NCI-H774 (cell line): ENCODE data around the gene SLC38A1.
"Not testable (repeated sequence)": the region's sequence is repeated elsewhere in the genome, so short reads cannot be mapped to it uniquely, and the experiment has no call there.

Experiments used
- DNase-seq: peaks from one replicate; lab custom pipeline; 2025; lab: John Stamatoyannopoulos, UW

Gene SLC38A1

DNA sequence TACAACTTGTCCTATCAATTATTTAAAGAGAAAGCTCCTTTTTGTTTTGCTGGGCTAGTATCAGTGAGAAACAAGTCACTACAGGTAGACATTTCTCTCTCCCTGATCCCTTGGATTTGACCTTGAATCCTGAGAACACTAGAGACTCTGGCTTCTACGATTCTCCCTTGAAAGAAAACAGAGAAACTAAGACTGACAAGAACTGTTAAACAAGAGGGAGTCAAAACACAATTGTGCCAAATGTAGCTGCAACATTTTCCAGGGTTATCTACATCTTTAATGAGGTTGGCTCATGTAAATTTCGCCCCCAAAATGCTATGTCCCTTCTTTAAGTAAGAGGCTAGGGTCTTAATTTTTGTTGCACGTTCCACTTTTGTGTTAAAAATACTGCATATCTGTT is 62.4 kb downstream of the SLC38A1 start:
- no peak for DNase-seq

DNA sequence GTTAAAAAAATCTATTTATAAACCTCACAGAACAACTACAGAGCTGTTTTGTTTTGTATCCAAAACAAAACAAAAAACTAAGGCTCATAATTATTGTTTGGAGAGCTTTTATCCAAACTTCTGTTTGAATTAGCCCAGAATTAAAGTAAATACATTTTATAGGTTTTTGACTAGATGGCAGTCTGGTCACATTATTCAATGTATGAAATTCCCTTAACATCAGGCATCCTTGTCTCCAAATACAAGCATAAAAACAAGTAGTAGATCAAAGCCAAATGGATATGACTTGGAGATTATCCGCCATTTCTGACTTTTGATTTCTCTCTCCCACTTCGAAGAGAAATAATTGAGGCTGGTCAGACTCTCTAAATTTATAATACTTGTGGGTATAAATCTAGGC is 63.5 kb downstream of the SLC38A1 start:
- peak; percentile 32 for DNase-seq

DNA sequence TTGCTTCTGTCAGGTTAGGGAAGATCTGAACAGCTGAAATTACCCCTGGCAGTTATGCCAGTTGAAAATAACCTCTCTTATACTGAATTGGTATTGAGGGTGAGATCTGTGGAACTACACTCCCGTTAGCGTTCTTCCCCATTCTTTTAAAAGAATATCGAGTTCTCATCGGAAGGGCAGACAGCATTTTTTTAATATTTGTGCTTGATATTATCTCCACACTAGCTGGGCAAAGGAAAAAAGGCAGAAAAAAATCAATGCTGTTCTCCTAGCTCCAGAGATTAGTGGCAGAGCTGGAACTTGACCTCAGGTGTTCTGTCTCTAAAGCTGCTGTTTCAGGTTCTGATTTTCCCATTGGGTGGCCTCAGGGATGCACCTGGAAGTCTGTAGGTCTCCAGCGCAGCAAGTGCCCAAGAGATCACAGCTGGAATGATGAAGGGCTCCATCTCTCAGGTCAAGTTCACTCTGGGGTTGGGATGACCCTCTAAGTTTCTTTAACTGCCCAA is 67.5 kb downstream of the SLC38A1 start:
- DNase-seq = no peak

DNA sequence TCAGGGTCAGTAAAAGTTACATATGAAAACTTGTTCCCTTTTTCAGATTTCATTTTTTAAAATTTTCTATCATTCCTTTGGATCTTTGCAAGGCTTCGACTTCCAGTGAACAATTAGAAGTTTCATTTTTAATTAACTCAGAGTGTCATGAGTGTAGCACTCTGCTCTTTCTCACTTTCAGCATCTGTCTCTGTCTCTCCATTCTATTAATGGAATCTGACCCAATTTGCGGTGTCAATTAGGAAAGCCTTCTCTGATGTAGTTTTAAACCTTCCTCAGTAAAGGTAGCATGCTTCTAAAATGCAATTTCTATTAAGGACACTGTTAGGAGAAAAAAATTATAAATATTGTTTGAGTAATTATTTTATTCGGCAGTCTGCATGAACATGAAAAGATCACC is 68.3 kb downstream of the SLC38A1 start:
- DNase-seq = no peak

DNA sequence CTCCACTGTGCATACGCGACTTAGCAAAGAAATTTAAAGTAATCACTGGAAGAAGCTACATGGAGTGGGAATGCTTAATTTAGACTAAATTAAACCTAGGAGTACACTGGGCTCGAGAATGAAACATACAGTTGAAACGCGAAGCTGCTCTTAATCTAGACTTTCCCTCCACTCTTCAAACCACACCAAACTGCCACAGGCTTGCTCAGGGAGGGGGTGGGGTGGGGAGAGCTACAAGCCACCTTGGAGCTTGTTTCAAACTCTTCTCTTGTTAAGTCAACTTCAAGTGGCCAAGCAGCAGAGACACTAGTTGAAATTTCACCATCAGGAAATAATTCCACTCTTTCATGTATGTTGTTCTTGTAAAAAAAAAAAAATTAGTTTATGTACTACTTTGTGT is 69.9 kb downstream of the SLC38A1 start:
- no peak for DNase-seq

DNA sequence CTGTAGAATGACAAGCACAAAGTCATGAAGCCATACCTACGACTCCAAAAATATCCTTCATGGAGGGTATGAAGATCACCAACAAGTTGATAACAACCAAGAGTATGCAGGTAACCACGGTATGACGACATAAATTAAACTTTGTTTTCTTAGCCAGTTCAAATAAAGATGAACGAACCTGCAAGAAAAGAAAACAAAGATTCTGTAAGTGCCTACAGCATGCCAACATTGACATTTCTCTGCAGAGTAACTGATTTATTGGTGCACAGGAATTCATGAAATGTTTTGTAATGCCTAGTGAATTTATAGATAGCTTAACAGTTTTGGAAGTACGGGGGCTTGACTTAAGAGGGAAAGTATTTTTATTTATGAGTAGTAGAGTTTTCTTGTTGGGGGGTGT is 71.0 kb downstream of the SLC38A1 start:
- DNase-seq = no peak

DNA sequence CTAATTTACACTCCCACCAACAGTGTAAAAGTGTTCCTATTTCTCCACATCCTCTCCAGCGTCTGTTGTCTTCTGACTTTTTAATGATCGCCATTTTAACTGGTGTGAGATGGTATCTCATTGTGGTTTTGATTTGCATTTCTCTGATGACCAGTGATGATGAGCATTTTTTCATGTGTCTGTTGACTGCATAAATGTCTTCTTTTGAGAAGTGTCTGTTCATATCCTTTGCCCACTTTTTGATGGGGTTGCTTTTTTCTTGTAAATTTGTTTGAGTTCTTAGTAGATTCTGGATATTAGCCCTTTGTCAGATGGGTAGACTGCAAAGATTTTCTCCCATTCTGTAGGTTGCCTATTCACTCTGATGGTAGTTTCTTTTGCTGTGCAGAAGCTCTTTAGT is 78.3 kb downstream of the SLC38A1 start:
- not testable (repeated sequence) for DNase-seq

DNA sequence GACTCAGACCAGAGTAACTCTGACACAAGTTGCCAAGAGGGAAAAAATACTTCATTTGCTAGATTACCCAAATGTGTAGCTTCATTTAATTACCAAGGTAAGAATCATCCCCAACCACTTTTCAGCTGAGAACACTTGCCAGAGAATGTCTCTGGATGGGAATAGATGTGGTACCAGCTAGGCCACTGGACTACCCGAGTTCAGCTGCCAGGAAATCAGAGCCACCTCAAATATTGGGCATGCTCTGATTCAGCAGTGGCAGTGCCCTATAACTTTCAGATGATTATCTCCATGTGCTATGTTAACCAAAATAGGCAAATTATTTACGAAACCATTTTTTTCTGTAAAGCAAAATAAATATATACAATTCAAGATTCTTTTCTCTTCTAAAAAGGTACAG is 80.7 kb downstream of the SLC38A1 start:
- DNase-seq = no peak

DNA sequence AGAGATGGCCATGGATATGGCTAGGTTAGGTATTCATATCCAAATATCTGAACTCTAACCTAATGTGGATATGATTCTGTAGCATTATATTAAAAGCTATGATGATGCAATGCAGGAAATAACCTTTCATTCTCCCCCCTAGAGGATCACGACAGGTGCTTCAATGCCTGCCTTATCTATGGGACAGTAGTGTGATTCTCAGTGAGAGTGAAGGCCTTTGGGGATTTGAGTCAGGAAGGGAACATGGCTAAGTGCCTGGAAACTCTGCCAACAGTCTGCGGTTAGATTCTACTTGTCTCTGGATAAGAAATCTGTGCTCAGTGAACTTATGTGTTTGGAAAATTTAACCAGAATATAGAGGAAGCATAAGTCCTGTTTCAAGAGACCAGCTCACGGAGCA is 81.8 kb downstream of the SLC38A1 start:
- DNase-seq = no peak

DNA sequence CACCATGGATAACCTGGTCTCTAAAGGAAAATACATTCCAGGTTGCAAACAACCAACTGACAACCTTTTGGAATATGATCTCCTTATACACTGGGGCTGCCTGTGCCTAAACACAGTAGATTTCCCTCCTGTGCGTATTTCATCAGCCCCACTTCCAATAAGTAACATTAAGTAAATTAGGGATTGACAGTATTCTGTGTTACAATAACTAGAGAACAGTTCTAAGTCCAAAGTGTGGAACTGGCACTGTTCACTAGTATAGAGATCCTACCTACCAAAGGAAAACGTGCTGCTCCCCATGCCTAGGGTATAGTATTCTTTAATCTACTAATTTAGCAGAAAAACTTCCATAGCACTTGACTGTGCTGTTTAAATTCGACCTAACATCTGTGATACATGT is 82.8 kb downstream of the SLC38A1 start:
- no peak for DNase-seq

DNA sequence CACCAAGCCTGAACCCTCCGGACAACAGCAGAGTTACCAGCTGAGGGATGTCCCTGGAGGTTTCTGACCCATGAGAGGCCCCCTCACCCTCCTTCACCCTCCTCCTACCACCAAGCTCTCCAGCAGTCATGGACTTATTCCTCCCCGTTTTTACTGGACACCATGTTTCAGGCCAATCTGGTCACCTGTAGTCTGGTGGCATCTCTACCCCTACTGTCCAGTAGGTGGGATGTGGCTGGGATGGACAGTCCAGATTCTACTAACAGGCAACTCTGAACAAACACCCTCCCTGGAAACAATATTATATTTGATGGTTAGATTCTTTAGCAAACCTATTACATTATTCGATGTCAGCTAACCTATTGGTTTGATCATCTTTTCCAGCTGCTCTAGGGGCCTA is 83.2 kb downstream of the SLC38A1 start:
- DNase-seq = no peak

DNA sequence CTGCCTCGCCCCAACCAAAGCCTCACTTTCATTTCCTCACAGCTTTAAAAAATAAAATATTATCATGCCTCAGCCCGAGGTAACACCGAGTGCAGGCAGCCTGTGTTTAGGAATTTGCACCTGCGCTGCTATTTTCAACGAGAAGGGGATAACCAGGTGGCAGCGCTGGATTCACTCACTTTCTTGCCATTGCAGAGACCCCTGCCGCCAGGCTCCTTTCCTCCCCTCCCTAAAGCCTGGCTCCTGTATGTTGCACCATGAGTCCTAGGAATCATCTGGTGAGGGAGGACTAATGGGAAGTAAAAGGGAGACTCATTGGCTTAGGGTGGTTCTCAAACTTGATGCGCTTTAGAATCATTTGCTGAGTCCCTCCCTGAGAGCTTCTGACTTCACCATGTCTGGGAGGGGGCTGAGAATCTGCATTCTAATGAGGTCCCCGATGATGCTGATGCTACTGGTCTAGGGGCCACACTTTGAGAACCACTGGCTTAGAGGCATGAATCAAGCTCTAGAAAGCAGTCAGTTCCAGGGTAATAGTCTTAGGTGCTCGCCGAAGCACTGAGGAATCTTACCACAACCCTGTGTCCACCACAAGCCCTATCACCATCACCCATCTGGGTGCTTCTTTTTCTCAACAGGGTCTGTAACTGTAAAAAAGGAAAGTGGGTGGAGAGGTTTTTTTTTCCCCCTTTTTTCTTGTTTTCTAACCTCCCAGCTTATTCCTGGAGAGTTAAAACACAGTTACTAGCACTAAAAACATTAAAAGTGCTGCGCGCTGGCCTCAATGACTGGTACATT is 83.8 kb downstream of the SLC38A1 start:
- DNase-seq = no peak

DNA sequence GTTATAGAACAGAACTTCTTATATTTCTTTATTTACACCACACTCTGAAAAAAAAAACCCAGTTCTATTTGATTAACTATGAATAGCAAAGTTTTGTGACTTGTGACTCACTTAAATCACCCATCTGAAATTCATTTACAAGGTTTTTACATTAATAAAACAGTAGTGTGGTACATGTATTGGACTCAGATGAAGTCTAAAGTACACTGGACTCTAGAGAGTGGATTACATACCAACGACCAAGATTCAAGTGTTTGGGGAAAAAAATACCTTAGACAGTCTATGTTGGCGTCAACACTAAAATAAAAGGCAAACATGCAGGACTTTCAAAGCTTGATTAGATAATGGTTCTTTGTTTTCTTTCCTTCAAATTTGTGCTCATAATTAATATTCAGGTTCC is 85.7 kb downstream of the SLC38A1 start:
- no peak for DNase-seq

DNA sequence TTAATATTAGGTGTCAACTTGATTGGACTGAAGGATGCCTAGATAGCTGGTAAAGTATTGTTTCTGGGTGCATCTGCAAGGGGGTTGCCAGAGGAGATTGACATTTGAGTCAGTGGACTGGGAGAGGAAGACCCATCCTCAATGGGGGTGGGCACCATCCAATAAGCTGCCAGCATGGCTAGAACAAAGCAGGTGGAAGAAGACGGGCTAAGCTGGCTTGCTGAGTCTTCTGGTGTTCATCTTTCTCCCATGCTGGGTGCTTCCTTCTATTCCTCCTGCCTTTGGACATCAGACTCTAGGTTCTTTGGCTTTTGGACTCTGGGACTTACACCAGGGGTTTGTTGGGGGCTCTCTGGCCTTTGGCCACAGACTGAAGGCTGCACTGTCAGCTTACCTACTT is 87.4 kb downstream of the SLC38A1 start:
- no peak for DNase-seq

DNA sequence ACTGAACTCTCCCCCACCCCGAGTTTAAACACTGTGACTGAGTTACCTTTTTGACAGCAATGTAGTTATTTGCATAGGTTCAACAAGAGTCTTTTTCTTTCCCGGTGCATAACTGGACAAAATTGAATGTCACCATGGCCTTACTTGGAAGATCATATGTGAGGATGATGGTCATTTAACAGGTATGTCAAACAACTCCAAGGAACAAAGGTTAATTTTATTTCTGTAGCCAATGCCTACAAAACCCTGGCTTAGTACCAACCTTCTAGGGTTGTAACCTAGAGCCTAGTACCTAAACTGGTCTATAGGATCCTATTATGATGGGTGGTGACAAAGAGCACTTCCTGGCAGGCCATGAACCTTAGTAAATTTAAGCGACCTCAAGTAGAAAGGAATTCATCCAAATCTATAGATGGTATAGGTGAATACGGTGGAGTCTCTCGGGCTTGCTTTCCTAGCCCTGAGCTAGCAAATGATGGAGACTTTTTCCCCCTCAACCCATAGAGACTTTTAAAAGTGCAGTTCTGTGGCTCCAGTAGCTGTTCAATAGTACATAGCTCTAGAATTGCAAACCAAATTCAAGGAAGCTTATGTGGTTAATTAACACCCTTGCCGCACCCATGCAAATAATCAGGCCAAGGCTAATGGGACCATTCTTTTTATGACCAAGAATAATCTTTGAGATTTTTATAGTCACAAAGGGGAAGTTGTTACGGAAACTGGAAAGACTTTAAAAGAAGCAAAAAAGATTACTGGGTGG is 89.0 kb downstream of the SLC38A1 start:
- DNase-seq = no peak

DNA sequence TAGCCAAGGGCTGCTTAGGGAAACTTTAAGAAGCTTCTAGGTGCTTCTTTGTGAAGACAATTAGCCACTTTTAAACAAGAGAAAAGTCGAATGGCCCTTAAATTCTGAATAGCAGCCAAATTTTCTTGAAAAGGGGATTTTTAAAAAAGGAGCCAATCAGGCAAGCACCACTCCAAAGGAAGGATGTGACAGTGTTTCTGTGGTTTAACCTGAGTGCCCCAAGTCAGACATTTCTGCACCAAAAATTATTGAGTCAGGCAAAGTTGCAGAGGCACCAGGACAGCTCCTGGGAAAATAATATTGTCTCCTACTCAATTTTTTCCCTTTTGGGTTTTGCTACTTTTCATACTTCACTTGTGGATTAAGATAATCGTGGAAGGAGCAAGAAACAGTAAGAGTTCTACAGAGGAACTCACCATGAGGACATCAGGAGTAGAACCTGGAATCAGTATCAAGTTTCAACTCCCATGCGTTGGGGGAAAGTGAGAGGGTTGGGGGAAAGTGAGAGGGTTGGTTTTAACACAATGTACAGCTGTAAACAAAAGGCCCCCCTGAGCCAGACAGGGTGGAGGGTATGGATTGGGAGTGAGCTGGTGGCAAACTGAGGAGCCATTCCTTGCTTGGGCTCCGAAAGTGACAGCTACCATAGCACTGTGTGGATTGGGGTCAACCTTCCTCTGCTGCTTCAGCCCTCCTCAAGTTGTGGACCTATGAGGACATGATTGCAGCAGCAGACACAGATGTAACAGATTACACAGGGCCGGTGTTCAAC is 90.8 kb downstream of the SLC38A1 start:
- DNase-seq = no peak

DNA sequence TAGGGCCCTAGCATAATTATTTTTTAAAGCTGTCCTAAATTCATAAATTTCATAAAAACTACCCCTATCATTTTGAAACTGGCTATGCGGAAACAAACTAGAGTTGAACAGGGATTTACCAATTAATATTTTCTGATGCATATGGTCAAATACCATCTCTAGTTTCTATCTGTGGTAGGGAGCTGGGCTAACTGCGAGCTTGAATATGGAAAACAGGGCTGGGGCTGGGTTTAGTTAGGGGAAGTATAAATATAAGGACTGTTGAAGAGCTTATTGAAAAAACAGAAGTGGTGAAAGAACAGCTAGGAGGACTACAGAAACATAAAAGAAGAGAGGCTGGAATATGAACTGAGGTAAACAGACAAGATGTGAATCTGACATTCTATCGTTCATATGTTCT is 91.8 kb downstream of the SLC38A1 start:
- no peak for DNase-seq

DNA sequence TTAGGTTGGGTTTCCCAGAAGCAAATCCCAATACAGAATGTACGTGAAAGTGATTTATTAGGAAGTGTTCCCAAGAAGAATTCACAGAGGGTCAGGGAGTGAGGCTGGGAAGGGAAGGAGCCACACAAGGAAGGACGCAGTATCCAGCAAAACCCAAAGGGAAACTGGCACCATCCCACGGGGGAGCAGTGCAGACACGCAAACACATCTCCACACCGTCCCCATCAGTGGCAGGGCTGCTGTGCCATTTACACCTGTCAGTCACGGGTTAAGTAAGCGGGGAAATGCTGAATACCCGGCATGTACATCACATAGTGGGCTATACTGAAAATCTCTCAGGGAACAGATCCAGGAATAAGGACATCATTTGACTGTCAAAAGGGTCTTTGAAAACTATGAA is 93.9 kb downstream of the SLC38A1 start:
- DNase-seq = no peak

DNA sequence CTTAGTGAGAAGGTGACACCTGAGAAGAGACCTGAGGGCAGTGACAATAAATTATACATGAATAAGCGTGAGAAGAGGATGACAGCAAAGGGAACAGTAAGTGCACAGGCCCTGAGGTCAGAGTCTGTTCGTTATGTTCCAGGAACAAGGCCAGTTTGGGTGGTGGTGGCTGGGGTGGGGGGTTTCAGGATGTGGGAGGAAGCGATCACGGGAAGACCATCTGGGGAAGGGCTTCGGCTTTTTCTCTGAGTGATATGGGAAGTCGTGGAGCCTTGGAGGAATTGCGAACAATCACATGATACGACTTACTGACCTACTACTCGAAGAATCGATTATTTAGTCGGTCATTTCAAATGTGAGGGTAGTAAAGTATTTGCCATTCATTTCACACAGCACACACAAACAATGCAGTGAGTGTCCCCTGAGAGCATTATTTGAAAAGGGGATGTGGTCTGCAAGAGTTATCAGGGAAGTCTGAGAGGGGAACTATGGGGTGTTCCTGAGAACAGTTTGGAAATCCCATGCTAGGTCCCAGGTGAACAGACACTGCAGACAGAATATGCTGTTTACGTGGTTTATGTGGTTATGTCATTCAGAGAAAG is 94.7 kb downstream of the SLC38A1 start:
- DNase-seq = no peak

DNA sequence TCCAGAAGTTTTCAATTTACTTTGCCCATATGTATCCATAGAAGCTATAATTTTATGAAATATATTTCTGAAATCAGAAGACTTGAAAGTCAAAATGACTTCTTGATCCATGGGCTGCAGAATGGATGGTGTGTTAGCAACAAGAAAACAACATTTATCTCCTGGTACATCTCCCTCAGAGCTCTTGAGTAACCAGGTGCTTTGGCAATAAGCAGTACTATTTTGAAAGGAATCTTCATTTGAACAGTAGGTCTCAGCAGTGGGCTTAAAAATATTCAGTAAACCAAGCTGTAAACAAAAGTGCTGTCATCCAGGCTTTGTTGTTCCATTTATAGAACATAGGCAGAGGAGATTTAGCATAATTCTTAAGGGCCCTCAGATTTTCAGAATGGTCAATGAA is 100.4 kb downstream of the SLC38A1 start:
- DNase-seq = no peak

DNA sequence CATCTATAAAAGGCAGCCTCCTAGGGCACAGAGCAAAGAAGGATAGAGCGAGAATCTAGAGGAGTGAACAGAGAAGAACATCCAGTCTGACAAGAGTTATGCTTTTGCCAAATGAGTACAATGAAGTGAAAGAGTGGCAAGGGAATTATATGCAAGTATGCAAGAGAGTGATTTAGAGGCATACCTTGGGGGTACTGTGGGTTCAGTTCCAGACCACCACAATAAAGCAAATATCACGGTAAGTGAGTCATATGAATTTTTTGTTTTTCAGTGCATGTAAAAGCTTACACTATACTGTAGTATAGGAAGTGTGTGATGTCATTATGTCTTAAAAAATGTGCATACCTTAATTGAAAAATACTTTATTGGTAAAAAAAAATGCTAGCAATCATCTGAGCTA is 101.4 kb downstream of the SLC38A1 start:
- no peak for DNase-seq

DNA sequence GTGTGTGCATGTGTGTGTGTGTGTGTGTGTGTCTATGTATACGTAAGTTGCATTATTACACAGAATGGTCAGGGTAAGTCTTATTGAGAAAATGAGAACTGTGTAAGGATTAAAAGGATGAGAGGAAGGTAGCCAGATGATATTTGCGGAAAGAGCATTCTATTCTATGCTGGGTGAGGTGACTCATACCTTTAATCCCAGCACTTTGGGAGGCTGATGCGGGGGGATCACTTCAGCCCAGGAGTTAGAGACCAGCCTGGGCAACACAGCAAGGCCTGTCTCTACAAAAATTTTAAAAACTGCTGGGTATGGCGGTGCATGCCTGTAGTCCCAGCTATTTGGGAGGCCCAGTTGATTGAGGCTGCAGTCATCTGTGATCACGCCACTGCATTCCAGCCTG is 103.7 kb downstream of the SLC38A1 start:
- no peak for DNase-seq
